Muscle of leg (tissue), 11 donors: ENCODE data around the gene SAA1. TPM values are rescaled to one million over a fixed set of nuclear protein-coding genes. Genes with fewer than 3 reads are reported as not detected.
"Not testable (repeated sequence)": the region's sequence is repeated elsewhere in the genome, so short reads cannot be mapped to it uniquely, and the experiment has no call there.

Source experiments
- DNase-seq: peaks from one replicate; pipeline ENCODE4 v3.0.0; 2013
- H3K27ac ChIP-seq: one replicate; pipeline ENCODE4 v1.5.1; 2013; ENCODE audit warnings: mild to moderate bottlenecking, low read length, control low read depth
- H3K27me3 ChIP-seq: one replicate; pipeline ENCODE4 v1.6.1; 2013; ENCODE audit warnings: low read length; ENCODE audit not compliant: control insufficient read depth, insufficient read depth
- H3K36me3 ChIP-seq: one replicate; pipeline ENCODE4 v1.6.1; 2013; ENCODE audit warnings: low read length; ENCODE audit not compliant: control insufficient read depth, insufficient read depth
- H3K4me1 ChIP-seq: one replicate; pipeline ENCODE4 v1.6.1; 2013; ENCODE audit warnings: low read length; ENCODE audit not compliant: control insufficient read depth, insufficient read depth
- H3K4me3 ChIP-seq: one replicate; pipeline ENCODE4 v1.5.1; 2013; ENCODE audit warnings: low read length, control low read depth
- H3K9me3 ChIP-seq: replicated peaks from 2 replicates; pipeline ENCODE4 v1.6.1; 2013; ENCODE audit warnings: low read depth, low read length; ENCODE audit not compliant: control insufficient read depth
- WGBS: methylation state at CpG from one replicate; pipeline ENCODE4 v1.1.5; 2013; ENCODE audit warnings: missing lambda C conversion rate; ENCODE audit not compliant: insufficient coverage; 5-methylcytosine and 5-hydroxymethylcytosine counted together
- polyA plus RNA-seq, 8 donors: library from polyadenylated mRNA; unstranded; fragments of 120-200 nt; gene quantifications; one replicate each; pipeline versions ENCODE4 v1.2.1 to v1.2.3, GENCODE V29; 2013; ENCODE audit warnings: inconsistent platforms in 1 of 8, low replicate concordance in 1 of 8; ENCODE audit not compliant: insufficient read length in 8 of 8, insufficient read depth in 1 of 8
- total RNA-seq: library from RNA; stranded (reverse); fragments of 120-200 nt; gene quantifications from one replicate; pipeline ENCODE4 v1.2.4, GENCODE V29; 2013

Gene SAA1
- total and polyA plus RNA-seq, 9 donors, result not detected

GRCh38 chr11:18254781-18255361 lies 11.2 kb upstream of the SAA1 start:
- Histone ChIP-seq H3K36me3 (no peaks in the 10 kb centered on the region), H3K27me3 (no peaks in the 10 kb centered on the region), H3K9me3 (no peaks in the 10 kb centered on the region), H3K4me1 (no peaks in the 10 kb centered on the region), H3K4me3 (no peak overlapping the region), H3K27ac (no peak overlapping the region)
- WGBS, result 47% methylated on average over 2 of the region's 2 CpGs
- no peak for DNase-seq

GRCh38 chr11:18259259-18259658 lies 6.8 kb upstream of the SAA1 start:
- Histone ChIP-seq H3K4me3 (no peak overlapping the region), H3K27me3 (no peaks in the 10 kb centered on the region), H3K36me3 (no peaks in the 10 kb centered on the region), H3K9me3 (no peaks in the 10 kb centered on the region), H3K27ac (no peak overlapping the region), H3K4me1 (no peaks in the 10 kb centered on the region)
- no peak for DNase-seq

- Histone ChIP-seq H3K27me3 (no peaks in the 10 kb centered on the region), H3K4me3 (no peak overlapping the region), H3K27ac (no peak overlapping the region), H3K9me3 (no peaks in the 10 kb centered on the region), H3K4me1 (no peaks in the 10 kb centered on the region), H3K36me3 (no peaks in the 10 kb centered on the region)
- no peak for DNase-seq
- 80% methylated on average over 4 of the region's 14 CpGs for WGBS
These were observed 4.3 kb upstream of the SAA1 start for GRCh38 chr11:18261721-18262120.

GRCh38 chr11:18262681-18263350 lies 3.2 kb upstream of the SAA1 start:
- not testable (repeated sequence) for H3K36me3 ChIP-seq, H3K9me3 ChIP-seq, H3K27me3 ChIP-seq, H3K4me1 ChIP-seq, H3K27ac ChIP-seq, DNase-seq, H3K4me3 ChIP-seq
- WGBS, result 77% methylated on average over 3 of the region's 8 CpGs

GRCh38 chr11:18264035-18264434 lies 2.0 kb upstream of the SAA1 start:
- no peak overlapping the region for H3K27ac ChIP-seq
- no peak overlapping the region for H3K4me3 ChIP-seq
- H3K9me3 ChIP-seq, result no peaks in the 10 kb centered on the region
- 73% methylated on average over 4 of the region's 4 CpGs for WGBS
- no peak for DNase-seq
- H3K4me1 ChIP-seq, result no peaks in the 10 kb centered on the region
- H3K36me3 ChIP-seq, result no peaks in the 10 kb centered on the region
- H3K27me3 ChIP-seq, result no peaks in the 10 kb centered on the region

GRCh38 chr11:18264677-18265555 lies 1.1 kb upstream of the SAA1 start:
- no CpG with 5 or more reads among the region's 1 CpG for WGBS
- H3K4me3 ChIP-seq, result no peak overlapping the region

GRCh38 chr11:18267335-18268133 lies 1.5 kb downstream of the SAA1 start:
- not testable (repeated sequence) for H3K4me3 ChIP-seq, H3K27me3 ChIP-seq, H3K36me3 ChIP-seq, H3K27ac ChIP-seq, DNase-seq, H3K4me1 ChIP-seq, H3K9me3 ChIP-seq
- WGBS, result 100% methylated on average over 1 of the region's 10 CpGs

More at GRCh38 chr11:18264677-18265555, 1.1 kb upstream of the SAA1 start:
- H3K36me3 ChIP-seq, result no peaks in the 10 kb centered on the region
- DNase-seq, result peak; percentile 4
- H3K27ac ChIP-seq, result no peak overlapping the region
- no peaks in the 10 kb centered on the region for H3K9me3 ChIP-seq
- H3K27me3 ChIP-seq, result no peaks in the 10 kb centered on the region
- H3K4me1 ChIP-seq, result no peaks in the 10 kb centered on the region

- DNase-seq, H3K4me1 ChIP-seq, H3K27me3 ChIP-seq, H3K36me3 ChIP-seq, H3K9me3 ChIP-seq, H3K27ac ChIP-seq, H3K4me3 ChIP-seq: not testable (repeated sequence)
- no CpG with 5 or more reads among the region's 5 CpGs for WGBS
These were observed 3.2 kb downstream of the SAA1 start for GRCh38 chr11:18269252-18269651.

- Histone ChIP-seq H3K27ac (no peak overlapping the region), H3K9me3 (no peaks in the 10 kb centered on the region), H3K4me3 (no peak overlapping the region), H3K4me1 (no peaks in the 10 kb centered on the region), H3K36me3 (no peaks in the 10 kb centered on the region), H3K27me3 (no peaks in the 10 kb centered on the region)
- DNase-seq, result no peak
- 69% methylated on average over 4 of the region's 4 CpGs for WGBS
These were observed 4.0 kb downstream of the SAA1 start for GRCh38 chr11:18270102-18270501.

- Histone ChIP-seq H3K27me3 (no peaks in the 10 kb centered on the region), H3K27ac (no peak overlapping the region), H3K9me3 (no peaks in the 10 kb centered on the region), H3K4me3 (no peak overlapping the region), H3K4me1 (no peaks in the 10 kb centered on the region), H3K36me3 (no peaks in the 10 kb centered on the region)
- WGBS, result no CpG with 5 or more reads among the region's 4 CpGs
- DNase-seq, result no peak
These were observed 5.1 kb downstream of the SAA1 start for GRCh38 chr11:18271206-18271605.
